ENCODE data around the gene CUX1.

GRCh38 chr7:101970801-101971200, 153.4 kb downstream of the CUX1 start:
- TF ChIP-seq YY1 (IDR thresholded peaks at IDR 0.05; ENCODE audit: insufficient read depth, insufficient read length) (no peak), ZNF274 (IDR thresholded peaks at IDR 0.05; ENCODE audit: low read depth, low read length) (no peak), SUZ12 (IDR thresholded peaks at IDR 0.05; ENCODE audit: extremely low read depth, insufficient read depth, insufficient read length) (no peak)

All from NT2/D1 (cell line).